ENCODE measurements around the gene EYS.

GRCh38 chr6:63730311-63730710 lies 1976.7 kb downstream of the EYS start:
- no peak for TF ChIP-seq CTCF (conservative IDR thresholded peaks at IDR 0.05)
- no peak for TF ChIP-seq ZFX (IDR thresholded peaks at IDR 0.05)

All from C4-2B (cell line).